DND-41 (cell line): ENCODE results near the gene TMEM94.

ENCODE experiments used
- ATAC-seq: fragments of 200-7000 bp; cut with Tn5 transposase; 3 replicates; pipeline ENCODE4 v1.9.1; 2021; ENCODE audit warnings: low read depth; ENCODE audit not compliant: insufficient read depth
- DNase-seq: peaks from one replicate; pipeline ENCODE4 v3.0.0-alpha.2; 2020
- H2AFZ ChIP-seq: 2 replicates; pipeline ENCODE4 v1.6.0; 2012; ENCODE audit warnings: low read depth, low read length
- H3K27ac ChIP-seq: 2 replicates; pipeline ENCODE4 v1.5.1; 2012; ENCODE audit warnings: low read length, inconsistent platforms
- H3K27me3 ChIP-seq: fragments of 200-600 bp; sonication (generic); 2 replicates; pipeline ENCODE4 v1.6.0; 2012; ENCODE audit warnings: low read length, mild to moderate bottlenecking, inconsistent platforms; ENCODE audit not compliant: insufficient read depth, poor library complexity
- H3K36me3 ChIP-seq: 2 replicates; pipeline ENCODE4 v1.5.1; 2012; ENCODE audit warnings: low read length, inconsistent platforms; ENCODE audit not compliant: insufficient read depth
- H3K4me1 ChIP-seq: 2 replicates; pipeline ENCODE4 v1.5.1; 2012; ENCODE audit warnings: mild to moderate bottlenecking, low read length; ENCODE audit not compliant: insufficient read depth
- H3K4me2 ChIP-seq: 2 replicates; pipeline ENCODE4 v1.6.0; 2012; ENCODE audit warnings: mild to moderate bottlenecking, moderate library complexity, low read length, inconsistent platforms; ENCODE audit not compliant: insufficient read depth
- H3K4me3 ChIP-seq, 2 experiments: fragments of 200-600 bp in 1 of 2; shearing (Covaris generic) in 1 of 2; 2 replicates each; pipeline ENCODE4 v1.5.1; 2012 to 2016; ENCODE audit warnings: inconsistent platforms in 2 of 2, low read length in 2 of 2, mild to moderate bottlenecking in 2 of 2, low read depth in 1 of 2, moderate library complexity in 1 of 2
- H3K79me2 ChIP-seq: 2 replicates; pipeline ENCODE4 v1.6.0; 2012; ENCODE audit warnings: low read length, inconsistent platforms; ENCODE audit not compliant: insufficient read depth
- H3K9ac ChIP-seq: 2 replicates; pipeline ENCODE4 v1.6.0; 2012; ENCODE audit warnings: low read depth, mild to moderate bottlenecking, inconsistent platforms, low read length, moderate library complexity
- H3K9me3 ChIP-seq: 2 replicates; pipeline ENCODE4 v1.5.1; 2012; ENCODE audit warnings: low read length, moderate library complexity, mild to moderate bottlenecking, inconsistent platforms; ENCODE audit not compliant: insufficient read depth, severe bottlenecking
- H4K20me1 ChIP-seq: 2 replicates; pipeline ENCODE4 v1.6.0; 2012; ENCODE audit warnings: low read length; ENCODE audit not compliant: insufficient read depth
- EZH2 ChIP-seq: IDR thresholded peaks from 3 replicates; pipeline ENCODE4 v1.6.1; 2012; ENCODE audit warnings: borderline replicate concordance, low read depth, mild to moderate bottlenecking, moderate library complexity, low read length, inconsistent platforms; ENCODE audit not compliant: severe bottlenecking
- TF ChIP-seq, protein P1 (sequence below): IDR thresholded peaks from 2 replicates; pipeline ENCODE4 v1.5.1; 2012; ENCODE audit warnings: borderline replicate concordance, low read length, moderate library complexity, mild to moderate bottlenecking; ENCODE audit not compliant: poor library complexity, severe bottlenecking; ENCODE audit errors: extremely low read depth

Gene TMEM94

DNA sequence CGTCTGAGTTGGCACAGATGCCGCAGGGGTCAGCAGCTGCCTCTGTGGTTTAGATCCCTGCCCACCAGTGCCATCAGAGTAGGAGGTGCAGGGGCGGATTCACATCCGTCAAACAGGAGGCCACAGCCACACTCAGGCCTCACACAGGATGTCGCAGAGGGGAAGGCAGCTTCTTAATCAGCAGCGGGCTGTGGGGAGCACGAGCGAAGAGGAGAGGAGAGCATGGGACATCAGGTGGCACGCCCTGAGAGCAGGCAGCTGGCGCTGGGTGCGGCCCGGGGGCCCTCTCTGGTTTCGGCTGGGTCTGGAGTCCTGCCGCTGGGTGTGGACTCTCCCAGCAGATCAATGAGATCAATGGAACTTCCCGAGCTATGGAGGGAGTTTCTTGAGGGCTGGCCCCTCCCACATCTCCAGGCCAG, 78.7 kb downstream of the TMEM94 start:
- no peak overlapping the region for H3K27ac ChIP-seq
- no peak overlapping the region for H3K4me3 ChIP-seq
- no peaks in the 10 kb centered on the region for H4K20me1 ChIP-seq
- ATAC-seq = no peak
- no peaks in the 10 kb centered on the region for H3K4me1 ChIP-seq
- H3K79me2 ChIP-seq = no peaks in the 10 kb centered on the region
- no peak overlapping the region for H2AFZ ChIP-seq
- H3K9me3 ChIP-seq = no peaks in the 10 kb centered on the region
- no peaks in the 10 kb centered on the region for H3K36me3 ChIP-seq
- H3K27me3 ChIP-seq = no peaks in the 10 kb centered on the region
- H3K4me2 ChIP-seq = no peak overlapping the region
- no peak overlapping the region for H3K9ac ChIP-seq
- TF ChIP-seq EZH2 = no peak
- TF ChIP-seq, protein P1, sequence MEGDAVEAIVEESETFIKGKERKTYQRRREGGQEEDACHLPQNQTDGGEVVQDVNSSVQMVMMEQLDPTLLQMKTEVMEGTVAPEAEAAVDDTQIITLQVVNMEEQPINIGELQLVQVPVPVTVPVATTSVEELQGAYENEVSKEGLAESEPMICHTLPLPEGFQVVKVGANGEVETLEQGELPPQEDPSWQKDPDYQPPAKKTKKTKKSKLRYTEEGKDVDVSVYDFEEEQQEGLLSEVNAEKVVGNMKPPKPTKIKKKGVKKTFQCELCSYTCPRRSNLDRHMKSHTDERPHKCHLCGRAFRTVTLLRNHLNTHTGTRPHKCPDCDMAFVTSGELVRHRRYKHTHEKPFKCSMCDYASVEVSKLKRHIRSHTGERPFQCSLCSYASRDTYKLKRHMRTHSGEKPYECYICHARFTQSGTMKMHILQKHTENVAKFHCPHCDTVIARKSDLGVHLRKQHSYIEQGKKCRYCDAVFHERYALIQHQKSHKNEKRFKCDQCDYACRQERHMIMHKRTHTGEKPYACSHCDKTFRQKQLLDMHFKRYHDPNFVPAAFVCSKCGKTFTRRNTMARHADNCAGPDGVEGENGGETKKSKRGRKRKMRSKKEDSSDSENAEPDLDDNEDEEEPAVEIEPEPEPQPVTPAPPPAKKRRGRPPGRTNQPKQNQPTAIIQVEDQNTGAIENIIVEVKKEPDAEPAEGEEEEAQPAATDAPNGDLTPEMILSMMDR = no peak
- no peak for DNase-seq

DNA sequence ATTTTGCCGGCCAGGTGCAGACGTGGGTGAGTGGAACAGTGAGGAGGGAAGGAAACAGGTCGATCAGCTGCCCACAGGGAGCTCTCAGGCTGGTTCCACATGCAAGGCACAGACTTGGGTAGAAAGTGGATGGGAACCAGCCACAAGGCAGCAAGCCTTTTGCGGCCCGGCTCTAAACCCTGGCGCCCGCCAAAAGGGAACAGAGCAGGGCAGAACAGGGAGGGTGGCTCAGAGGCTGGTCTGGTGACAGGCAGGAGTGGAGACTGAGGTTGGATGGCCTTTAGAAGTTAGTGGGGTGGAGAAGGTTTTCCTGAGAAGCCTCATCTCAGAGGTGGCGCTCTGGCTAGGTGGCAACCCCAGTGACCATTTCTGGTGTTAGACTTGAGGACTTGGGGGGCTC, 79.4 kb downstream of the TMEM94 start:
- Histone ChIP-seq H3K9me3 (no peaks in the 10 kb centered on the region), H4K20me1 (no peaks in the 10 kb centered on the region), H3K4me3 (no peak overlapping the region), H3K79me2 (no peaks in the 10 kb centered on the region), H2AFZ (no peak overlapping the region), H3K27me3 (no peaks in the 10 kb centered on the region), H3K27ac (no peak overlapping the region), H3K4me1 (no peaks in the 10 kb centered on the region), H3K9ac (no peak overlapping the region), H3K4me2 (no peak overlapping the region), H3K36me3 (no peaks in the 10 kb centered on the region)
- ATAC-seq = no peak
- TF ChIP-seq, protein P1 = no peak
- TF ChIP-seq EZH2 = no peak
- DNase-seq = no peak

DNA sequence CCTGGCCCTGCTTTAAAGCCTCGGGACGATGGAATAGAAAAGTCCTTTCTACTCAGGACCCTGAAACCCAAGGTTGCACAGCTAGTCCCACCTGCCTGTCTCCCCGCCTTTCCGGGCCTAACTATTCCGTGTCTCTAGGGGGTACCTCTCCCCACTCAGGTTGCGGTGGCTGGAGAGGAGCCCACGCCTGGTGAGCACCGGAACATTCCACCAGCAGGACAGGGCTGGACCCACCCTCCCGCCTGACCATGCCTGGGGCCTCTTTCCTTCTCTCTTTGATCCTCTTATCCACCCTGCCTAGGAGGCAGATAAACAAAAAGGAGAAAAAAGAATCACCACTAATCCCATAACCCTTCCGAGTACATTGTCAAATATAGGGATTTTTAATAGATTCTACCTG, 79.9 kb downstream of the TMEM94 start:
- H2AFZ ChIP-seq = no peak overlapping the region
- H3K4me1 ChIP-seq = no peaks in the 10 kb centered on the region
- H3K36me3 ChIP-seq = no peaks in the 10 kb centered on the region
- no peaks in the 10 kb centered on the region for H3K79me2 ChIP-seq
- H3K4me2 ChIP-seq = no peak overlapping the region
- TF ChIP-seq, protein P1 = no peak
- no peak for TF ChIP-seq EZH2
- no peak overlapping the region for H3K4me3 ChIP-seq
- H3K27ac ChIP-seq = no peak overlapping the region
- no peak for ATAC-seq
- H3K9me3 ChIP-seq = no peaks in the 10 kb centered on the region
- H4K20me1 ChIP-seq = no peaks in the 10 kb centered on the region
- no peak for DNase-seq
- H3K27me3 ChIP-seq = no peaks in the 10 kb centered on the region
- H3K9ac ChIP-seq = no peak overlapping the region

DNA sequence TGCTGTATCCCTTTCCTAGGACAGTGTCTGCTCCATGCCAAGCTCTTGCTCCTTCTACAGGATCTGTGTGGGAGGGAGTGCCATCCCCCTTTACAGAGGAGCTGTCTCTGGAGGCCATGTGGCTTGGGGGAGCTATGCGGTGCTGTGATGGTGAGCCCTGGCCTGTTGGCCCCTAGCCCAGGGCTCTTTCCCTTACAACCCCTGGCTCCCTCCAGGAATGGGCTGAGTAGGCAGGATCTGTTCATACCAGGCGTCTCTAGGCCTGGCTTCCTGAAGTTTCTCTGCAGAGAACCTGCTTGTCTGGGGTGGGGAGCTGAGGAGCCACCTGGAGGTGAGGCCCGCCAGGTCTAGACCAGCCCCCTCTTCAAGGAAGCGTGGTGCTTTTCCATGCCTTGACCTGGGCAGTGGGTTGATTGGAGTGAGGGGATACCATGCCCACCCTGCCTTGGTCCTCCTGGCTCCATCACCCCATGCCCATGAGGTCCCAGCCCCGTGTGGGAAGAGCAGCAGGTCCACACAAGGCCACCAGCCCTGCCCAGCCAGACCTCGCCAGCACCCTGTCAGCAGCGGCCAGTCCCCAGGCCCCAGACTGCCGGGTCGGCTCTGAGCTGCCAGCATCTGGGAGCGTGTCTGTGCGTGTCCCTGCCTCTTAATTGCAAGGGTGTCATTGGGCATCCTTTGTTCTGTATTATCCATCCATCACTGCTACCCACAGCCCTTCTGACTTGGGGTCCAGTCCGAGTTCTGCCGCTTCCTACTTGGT, 83.7 kb downstream of the TMEM94 start:
- Histone ChIP-seq H3K27ac (no peak overlapping the region), H3K4me3 (no peak overlapping the region), H3K9ac (no peak overlapping the region), H3K36me3 (no peaks in the 10 kb centered on the region), H2AFZ (no peak overlapping the region), H3K27me3 (no peaks in the 10 kb centered on the region), H3K4me1 (no peaks in the 10 kb centered on the region), H4K20me1 (no peaks in the 10 kb centered on the region), H3K4me2 (no peak overlapping the region), H3K9me3 (no peaks in the 10 kb centered on the region), H3K79me2 (no peaks in the 10 kb centered on the region)
- TF ChIP-seq, protein P1 = no peak
- no peak for TF ChIP-seq EZH2
- DNase-seq (no peak), ATAC-seq (no peak)
